ENCODE results near the gene FOXI3.

The FOXI3 gene

DNA sequence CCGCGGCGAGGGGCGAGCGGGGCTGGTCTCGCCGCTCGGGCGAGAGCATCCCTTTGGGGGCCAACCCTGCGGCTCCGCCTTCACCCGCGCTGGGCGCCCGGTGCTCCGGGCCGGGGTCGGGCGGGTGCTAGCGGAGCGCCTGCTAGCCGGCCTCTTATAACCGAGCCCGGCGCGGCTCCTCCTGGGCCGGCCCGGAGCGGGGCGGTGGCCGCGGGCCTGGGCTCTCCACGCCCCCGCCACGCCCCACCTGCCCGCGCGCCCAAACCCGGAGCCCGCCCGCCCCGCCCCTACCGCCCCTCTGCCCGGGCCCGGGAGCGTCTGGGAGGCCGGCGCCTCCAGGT lies at the start of gene FOXI3:
FOXI3 (minus strand) TSS at position 129 of the 341 bp plus-strand sequence. CDS start 158 bp downstream, outside the sequence.
- peak; percentile 58 for DNase-seq (ENCODE audit: low read depth, low spot score)

DNA sequence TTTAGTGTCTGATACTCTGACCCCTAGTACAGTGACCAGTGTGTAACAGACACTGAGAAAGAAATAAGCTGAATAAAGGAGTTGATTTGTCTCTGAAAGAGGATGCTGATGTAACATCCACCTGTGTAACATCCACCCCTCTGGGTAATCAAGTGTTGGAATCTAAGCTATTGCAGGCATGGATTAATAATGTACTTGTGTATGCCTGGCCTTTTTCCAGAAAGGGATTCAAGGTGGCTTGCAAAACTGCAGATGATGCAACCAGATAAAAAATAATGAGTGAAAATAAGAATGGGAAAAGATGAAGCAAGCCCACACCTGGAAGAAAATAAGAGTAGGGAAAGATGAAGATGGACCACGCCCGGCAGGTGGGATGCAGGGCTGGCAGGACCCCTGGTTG lies 48.2 kb upstream of the FOXI3 start:
- no peak for DNase-seq (ENCODE audit: low read depth, low spot score)

DNA sequence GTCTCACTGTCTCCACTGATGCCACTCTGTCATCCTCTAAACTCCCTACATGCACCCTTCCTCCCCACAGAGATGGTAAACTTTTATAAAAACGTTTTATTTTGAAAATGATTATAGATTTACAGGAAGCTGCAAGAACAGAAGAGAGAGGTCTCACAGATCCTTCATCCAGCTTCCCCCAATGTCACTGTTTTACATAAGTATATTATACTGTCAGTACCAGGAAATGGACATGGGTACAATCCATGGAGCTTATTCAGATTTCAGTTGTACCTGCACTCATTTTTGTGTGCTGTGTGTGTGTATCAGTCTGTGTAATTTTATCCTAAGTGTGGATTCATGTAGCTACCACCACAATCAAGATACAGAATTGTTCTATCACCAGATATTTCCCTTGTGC lies 46.7 kb upstream of the FOXI3 start:
- no peak for DNase-seq (ENCODE audit: low read depth, low spot score)

DNA sequence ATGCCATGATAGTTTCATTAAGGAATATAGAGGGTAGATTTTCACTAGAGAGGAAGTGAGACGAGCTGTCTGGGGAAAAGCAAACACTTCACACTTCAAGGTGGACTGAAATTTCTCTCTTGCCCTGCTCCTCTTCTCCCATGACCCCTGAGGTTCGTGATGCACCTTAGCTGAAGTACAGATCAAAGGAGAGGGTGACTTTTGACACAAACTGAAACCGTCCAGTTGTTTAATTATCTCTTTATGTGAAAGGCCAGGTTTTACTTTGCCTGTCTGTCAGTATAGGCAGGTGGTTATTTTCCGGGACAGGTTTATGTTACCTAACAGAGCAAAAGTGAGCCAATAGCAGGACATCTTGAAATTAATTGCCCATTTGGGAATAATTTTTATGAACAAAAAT lies 41.0 kb upstream of the FOXI3 start:
- no peak for DNase-seq (ENCODE audit: low read depth, low spot score)

DNA sequence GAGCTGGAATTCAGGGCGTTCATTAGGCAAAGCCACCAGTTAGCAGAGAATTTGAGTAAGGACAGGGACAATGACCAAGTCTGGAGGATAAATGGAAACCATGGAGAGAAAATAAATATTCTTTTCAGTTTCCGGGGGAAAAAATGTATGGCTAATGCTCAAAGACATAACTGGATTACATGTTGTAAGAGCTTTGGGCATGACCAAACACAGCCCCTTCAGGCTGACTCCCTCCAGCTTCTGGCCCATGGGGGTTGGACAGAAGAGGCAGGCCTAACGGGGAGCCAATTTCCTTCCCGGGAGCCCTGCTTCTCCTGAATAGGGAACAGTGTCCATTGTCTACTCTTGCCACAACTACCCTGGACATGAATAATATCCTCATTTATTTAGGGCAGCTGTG lies 39.5 kb upstream of the FOXI3 start:
- no peak for DNase-seq (ENCODE audit: low read depth, low spot score)

DNA sequence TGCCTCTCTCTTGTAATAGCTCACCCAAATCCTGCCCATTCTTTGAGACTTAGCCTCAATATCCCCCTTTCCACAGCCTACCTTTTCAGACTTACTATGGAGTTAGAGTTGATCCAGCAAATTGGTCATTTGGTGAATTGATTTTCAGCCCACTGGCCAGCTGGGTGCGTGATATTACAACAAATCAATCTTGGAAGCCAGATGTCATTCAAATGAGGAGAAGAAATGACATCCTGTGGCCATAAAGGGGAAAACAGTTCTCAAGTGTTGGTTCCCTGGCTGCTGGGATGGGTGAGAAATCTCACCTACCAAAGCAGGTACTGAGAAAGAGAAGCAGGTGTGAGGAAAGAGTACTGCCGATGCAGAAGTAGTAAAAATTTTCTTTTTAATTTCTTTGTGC lies 36.7 kb upstream of the FOXI3 start:
- DNase-seq (ENCODE audit: low read depth, low spot score) = no peak

DNA sequence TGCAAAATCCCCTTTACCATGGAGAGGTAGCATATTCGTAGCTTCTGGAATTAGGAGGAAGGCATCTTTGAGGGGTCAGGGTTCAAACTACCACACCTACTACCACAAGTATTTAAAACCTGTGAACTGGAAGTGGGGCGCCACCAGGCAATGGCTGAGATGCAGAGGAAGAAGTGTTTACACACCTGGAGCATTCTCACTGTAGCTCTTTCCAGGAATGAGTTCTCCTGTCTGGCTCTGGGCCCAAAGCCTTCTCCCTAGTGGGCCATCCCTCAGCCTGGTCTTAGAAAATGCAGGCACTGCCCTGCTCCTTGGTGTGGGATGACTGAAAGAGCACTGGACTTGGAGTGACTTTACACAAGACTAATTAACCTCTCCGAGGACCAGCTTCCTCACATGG lies 30.7 kb upstream of the FOXI3 start:
- DNase-seq (ENCODE audit: low read depth, low spot score) = no peak

DNA sequence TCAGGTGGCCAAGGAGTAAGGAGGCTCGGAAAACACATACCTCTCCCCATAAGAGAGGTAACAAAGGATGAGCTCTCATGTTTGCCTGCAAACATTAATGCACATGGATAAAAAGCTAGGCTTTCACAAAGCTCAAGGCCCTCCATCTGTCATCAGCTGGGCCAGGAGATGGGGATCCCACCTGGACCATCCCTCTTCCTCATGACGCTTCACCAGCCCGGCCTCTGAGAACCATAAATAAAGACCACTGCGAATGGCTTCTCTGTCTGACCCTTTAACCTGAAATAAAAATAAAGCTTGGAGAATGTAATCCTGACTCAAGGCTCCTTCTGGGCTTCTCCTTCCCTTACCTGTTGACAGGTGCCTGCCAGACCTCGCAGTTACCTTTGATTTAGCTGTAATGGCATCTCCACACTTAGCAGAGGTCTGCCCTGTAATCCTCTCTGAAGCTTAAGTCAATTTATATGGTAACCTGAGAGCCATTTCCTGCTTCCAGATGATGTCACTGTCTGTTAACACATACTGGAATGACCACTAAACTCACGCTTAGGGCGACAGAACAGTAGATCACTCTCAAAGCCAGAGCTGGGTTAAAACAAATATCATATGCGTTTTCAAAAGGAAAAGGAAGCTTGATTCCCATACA lies 29.3 kb upstream of the FOXI3 start:
- peak; percentile 34 for DNase-seq (ENCODE audit: low read depth, low spot score)

DNA sequence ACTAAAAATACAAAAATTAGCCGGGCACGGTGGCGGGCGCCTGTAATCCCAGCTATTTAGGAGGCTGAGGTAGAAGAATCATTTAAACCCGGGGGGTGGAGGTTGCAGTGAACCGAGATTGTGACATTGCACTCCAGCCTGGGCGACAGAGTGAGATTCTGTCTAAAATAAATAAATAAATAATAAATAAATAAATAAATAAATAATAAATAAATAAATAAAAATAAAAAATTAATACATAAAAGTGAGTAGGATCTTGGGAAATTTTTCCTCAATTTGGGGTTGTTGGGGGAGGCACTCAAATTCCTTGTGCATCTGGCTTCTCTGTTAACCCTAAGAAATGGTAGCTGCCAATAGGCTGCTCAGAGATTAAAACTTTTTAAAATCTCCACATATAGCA lies 20.3 kb upstream of the FOXI3 start:
- no peak for DNase-seq (ENCODE audit: low read depth, low spot score)

DNA sequence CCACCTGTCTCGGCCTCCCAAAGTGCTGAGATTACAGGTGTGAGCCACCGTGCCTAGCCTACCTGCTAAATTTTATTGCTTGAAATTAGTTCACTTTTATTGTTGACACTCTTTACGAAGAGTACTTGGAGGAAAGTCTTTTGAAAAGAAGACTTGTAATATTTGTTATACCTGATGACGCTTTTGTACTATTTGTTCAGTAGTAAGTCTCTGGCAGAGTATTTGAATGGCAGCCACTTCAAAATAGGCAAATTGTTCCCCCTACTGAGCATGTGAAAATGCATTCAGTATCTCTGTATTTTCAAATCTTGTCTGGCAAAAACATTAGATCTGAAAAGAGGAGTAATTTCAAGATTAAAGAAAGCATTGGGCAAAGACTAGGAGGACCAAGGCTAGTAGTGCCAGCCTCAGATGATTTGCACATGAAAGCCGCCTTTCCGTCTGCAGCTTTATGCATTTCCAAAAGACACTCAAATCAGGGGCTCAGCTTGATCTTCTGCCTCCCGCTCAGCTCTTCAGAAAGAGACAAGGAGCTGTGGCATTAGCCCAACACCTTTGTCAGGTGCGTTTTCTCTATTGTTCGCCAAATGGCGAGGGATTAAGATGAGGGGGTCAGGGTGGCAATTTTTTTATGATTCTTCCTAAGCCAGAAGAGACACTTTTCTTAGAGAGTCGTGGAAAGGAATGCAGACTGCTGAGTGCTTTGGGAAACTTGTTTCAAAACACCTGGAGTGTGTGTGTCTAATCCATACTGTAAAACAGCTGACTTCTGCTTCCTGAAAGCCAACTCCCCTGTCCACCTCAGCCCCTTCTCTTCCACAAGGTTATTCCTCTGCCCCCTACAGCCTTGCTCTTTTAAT lies 18.8 kb upstream of the FOXI3 start:
- peak; percentile 24 for DNase-seq (ENCODE audit: low read depth, low spot score)

DNA sequence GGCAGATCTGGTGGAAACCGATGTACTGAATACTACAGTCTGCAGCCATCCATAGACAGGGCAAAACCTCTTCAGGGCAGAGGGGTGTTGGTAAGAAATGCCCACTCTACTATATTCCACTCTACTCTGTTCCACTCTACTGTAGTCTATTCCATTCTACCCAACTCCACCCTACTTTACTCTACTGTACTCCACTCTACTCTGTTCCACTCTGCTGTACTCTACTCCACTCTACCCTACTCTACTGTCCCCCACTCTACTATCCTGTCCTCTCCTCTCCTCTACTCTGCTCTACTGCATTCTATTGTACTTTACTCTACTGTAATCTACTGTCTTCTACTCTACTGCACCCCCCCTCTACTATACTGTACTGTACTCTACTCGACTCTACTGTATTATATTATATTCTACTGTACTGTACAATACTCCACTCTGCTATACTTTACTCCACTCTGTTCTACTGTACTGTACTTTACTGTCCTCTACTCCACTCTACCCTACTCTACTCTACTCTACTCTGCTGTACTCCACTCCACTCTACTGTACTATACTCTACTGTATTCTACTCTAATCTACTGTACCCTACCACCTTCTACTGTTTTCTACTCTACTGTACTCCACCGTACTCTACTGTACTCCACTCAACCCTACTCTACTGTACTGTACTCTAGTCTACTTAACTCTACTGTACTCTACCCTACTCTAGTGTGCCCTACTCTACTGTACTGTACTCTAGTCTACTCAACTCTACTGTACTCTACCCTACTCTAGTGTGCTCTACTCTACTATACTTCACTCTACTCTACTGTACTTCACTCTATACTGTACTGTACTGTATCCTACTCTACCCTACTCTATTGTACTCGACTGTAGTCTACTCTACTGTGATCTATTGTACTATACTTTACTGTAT lies 17.0 kb upstream of the FOXI3 start:
- no peak for DNase-seq (ENCODE audit: low read depth, low spot score)

DNA sequence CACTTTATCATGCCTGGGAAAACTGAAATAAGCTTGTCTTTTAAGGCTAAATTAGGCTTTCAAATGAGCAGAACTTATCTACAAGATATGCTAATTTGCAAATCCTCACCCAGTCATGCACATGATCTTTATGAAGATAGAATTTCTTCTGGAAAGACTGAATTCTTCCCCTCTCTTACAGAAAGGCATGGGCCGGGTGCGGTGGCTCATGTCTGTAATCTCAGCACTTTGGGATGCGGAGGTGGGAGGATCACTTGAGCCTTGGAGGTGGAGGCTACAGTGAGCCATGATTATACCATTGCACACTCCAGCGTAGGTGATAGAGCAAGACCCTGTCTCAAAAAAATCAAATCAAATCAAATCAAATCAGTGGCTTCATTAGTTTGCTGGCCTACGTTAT lies 11.7 kb upstream of the FOXI3 start:
- no peak for DNase-seq (ENCODE audit: low read depth, low spot score)

DNA sequence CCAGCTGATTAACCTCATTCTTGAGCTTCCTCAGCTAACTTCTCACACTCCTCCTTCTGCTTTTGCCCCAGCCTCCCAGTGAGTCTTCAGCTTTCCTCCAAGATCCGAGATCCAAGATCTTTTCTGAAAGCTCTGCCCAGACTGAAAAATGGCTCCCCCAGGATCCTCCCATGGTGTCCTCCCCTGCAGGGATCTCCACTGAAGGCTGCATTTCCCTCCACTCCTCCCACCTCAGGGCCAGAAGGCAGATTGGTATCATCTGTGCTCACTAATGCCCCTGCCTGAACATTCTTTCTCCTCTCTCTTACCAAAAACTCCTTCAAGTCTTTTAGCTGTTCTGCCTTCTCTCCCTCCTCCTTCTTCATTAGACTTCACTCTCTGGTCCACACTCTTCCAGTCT lies 6.1 kb upstream of the FOXI3 start:
- peak; percentile 36 for DNase-seq (ENCODE audit: low read depth, low spot score)

DNA sequence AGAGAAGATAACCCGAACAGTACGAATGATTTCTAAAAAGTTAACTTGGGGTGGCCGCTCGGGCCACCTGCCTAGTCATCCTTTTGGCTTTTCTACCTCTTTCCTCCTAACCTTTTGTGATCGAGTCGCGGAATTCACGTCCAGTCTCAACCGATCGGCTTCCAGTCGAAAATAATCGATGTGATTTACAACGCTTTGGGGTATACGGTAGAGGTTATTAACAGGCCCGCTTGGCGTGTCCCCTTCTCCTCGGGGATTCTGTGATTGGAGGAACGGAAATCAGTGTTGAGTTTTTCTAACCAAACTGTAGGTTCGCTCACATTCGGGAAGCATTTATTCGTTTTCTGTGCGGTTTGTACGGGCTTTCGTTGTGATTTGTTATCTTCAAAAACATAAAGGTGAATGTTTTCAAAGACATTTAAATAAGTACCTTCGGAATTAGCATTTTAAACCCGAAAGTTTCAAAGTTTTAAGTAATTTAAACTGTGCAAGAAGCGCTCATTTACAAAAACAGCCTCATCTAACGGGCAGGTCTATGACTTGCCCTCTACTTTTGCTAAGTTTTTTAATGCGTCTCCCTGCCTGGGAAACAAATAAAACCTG lies 588 bp upstream of the FOXI3 start:
- DNase-seq (ENCODE audit: low read depth, low spot score) = peak; percentile 57

DNA sequence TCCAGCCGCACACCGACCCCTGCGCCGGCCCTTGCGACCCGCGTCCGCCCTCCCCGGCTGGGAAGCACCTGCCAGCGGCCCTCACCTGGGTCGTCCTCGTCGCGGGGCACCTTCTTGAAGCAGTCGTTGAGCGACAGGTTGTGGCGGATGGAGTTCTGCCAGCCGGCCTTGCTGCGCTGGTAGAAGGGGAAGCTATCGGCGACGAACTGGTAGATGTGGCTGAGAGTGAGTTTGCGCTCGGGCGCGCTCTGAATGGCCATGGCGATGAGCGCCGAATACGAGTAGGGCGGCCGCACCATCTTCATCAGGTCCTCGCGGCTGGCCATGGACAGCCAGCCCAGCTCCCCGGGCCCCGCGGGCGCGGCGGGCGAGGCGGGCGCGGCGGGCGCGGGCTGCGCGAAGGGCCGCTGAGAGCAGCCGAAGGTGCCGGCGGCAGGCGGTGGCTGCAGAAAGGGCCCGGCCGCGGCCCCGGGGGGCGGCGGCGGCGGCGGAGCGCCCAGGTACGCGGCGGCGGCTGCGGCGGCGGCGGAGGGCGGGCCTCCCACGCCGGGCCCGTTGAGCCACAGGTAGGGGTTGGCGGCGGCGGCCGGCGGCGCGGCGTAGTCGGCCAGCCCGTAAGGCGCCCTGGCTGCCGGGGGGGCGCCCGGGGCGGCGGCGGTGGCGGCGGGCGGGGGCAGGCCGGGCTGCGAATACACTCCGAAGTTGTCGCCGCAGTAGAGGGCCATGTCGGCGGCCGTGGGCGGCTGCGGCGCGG lies 505 bp downstream of the FOXI3 start:
- DNase-seq (ENCODE audit: low read depth, low spot score) = no peak

DNA sequence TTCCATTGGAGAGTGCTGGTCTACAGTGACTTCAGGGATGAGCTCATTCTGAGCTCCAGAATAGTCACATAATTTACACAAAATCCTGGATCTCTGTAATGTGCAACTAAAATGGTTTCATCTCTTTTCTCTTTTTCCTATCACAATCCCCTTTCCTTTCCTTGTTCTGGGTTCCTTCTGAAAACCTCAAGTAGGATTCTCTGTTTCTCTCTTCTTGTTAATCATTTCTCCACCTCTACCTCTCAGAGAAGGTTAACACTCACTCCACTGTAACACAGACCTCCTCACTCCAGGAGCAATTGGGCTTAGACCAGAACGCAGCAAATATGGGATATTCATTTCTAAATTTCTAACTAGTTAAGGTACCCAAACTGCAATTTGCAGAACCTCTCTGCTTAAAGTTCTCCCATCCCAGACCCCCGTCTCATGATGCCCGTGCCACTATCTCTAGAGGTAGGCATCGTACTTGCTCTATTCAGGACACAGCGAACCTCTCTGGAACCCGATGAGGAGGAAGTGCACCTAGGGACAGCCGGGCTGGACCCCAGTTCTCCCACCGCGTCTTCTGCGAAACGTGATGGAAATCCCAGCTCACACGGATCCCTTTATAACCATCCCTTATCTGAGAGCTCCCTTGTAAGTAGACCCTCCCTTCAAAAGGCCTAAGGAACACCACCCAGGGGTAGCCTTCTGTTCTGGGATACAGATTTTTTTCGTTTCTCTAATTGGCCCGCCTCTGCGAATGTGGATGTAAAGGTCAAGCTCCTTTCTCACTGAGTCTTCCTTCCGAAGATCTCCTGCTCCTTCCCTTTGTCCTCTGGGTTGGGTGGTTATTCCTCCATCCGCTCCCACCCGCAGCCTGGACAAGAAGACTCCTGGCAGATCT lies 1.3 kb downstream of the FOXI3 start:
- peak; percentile 35 for DNase-seq (ENCODE audit: low read depth, low spot score)

DNA sequence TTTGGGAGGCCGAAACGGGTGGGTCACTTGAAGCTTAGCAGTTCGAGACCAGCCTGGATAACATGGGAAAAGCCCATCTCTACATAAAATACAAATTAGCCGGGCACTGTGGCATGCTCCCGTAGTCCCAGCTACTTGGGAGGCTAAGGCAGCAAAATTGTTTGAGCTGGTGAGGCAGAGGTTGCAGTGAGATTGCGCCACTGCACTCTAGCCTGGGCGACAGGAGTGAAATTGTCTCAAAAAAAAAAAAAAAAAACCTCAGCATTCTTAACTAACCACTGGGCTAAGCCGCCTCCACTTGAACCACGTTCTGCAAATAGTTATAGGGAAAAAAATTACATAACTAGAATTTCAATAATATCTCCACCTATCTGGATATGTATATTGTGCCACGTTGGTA lies 2.3 kb downstream of the FOXI3 start:
- peak; percentile 13 for DNase-seq (ENCODE audit: low read depth, low spot score)

DNA sequence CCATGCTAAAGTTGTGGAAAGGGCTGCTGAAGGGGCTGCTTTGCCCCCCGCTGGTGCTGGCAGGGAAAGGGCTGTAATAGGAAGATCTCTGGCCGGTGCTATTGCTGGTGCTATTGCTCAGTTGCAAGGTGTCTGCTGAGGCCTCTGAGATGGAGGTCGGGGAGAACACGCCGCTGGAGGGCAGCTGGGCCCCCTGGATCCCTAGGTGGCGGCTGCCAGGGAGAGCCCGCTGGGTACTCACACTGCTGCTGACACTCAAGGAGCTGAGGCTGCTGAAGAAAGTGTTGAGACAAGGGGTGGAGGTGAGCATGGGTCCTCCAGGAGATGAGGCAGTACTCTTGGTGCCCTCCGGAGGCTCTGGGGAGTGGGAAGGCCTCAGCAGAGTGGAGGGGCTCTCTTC lies 4.2 kb downstream of the FOXI3 start:
- DNase-seq (ENCODE audit: low read depth, low spot score) = peak; percentile 18

DNA sequence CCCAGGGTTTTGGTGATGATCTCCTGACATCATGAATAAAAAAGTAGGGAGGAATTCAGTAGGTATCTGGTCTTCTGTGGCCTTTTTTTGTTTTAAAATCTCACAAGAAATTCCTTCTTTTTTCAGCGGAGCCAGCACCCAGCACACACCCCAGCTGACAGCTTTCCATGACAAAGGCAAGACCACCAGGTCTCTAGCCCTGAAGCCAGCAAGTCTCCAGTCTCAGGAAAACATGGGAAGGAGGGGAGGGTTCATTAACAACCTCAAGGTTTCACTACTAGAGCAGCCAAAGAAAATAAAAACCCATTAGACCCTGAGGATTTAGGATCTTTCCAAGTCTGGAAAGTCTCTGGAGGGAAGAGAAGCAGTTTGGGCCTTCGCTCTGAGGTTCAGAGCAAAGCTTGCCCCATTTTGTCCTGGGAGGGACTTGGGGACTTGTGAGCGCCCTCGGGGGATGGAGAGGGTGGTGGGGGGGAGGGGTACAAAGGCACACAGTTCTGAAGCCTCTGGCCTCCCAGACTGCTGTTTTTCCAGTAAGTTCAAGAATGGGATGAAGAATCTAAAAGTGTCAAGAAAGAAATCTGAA lies 9.0 kb downstream of the FOXI3 start:
- peak; percentile 83 for DNase-seq (ENCODE audit: low read depth, low spot score)

DNA sequence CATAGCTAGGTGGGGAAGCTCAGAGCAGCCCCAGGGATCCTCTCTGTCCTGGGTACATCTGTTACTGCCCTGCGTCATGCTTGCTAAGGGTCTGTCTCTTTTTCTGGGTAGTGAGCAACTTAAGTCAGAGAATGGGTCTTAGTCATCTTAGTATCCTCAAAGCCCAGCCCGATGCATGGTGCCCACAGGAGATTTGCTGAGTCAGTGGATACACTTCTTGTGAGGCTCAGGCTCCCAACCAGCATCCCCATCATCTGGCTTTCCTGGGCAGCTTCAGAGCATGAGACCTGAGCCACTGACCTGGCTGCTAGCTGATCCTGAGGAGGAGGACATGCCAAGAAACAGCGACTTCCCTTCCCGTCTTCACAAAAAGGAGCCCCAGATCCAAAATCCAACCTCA lies 10.0 kb downstream of the FOXI3 start:
- DNase-seq (ENCODE audit: low read depth, low spot score) = no peak
